Measurements from ENCODE around the gene IL17RD.
"Not testable (repeated sequence)": the region's sequence is repeated elsewhere in the genome, so short reads cannot be mapped to it uniquely, and the experiment has no call there.

The IL17RD gene

DNA sequence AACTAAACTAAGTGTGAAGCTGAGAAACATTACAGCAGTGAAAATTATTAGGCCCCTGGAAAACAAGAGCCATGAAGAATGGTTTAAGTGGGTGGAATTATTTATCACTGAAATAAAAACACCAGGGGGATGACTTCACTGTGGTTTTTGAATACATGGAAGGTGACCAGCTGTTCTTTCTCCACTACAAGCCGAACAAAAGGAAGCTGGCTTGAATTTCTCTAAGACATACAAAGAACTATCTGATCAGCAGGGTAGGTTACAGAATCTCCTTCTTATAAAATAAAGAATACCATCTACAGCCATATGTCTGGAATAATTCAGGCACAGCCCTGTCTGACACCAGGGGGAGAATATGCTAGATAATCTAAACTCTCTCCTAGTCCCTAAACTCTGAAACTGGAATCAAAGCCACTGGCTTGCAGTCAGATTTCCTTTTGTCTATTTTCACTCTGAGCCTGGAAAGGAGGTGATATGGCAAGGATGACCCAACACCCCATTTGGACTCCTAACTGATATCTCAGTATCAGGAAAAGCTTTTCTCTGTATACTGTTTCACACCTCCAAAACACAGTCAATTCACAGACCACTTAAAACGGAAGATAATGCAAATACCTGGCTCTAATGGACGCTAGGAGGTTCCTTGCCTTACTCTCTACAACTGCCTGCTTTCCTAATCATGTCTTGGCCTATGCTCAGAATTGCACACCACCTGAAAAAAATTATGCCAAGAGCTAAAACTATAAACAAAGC lies 73.5 kb downstream of the IL17RD start:
- no peak for DNase-seq

GRCh38 chr3:57089043-57089442 lies 76.1 kb downstream of the IL17RD start:
- no peak for DNase-seq

DNA sequence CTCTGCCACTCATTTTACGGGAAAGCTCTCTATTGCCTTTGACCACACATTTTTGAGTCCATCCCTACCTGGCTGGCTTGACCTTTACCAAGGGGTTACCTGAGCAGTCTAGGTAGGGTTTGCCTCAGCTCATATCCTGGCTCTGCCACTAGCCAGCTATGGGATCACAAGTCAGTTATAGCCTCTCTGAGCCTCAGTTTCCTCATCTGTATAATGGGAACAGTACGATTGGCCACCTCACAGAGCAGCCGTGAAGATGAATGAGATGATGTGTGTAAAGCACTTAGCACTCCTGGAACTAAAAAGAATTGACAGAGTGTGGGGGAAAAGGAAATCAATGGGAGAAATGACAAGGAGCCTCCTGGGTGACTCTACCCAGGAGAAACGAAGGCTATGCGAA lies 76.7 kb downstream of the IL17RD start:
- no peak for DNase-seq

GRCh38 chr3:57087361-57088092 lies 77.6 kb downstream of the IL17RD start:
- no peak for DNase-seq

DNA sequence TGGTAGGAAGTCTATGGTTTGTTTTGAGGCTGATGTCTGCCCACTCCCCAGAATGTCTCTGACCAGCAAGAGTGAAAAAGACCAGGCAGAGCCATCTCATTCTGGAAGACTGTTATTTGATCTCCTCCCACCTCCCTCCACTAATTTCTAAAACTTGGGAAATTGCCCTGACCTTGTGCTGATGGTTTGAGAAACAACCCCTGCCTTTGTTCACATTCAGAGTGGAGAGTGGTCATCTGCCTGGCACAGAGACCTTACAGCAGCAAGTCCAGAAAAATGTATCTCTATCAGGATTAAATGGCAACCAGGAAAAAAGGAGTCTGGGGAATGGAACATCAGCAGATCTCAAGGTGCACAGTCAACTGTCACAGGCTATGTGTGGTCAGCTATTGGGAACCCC lies 79.0 kb downstream of the IL17RD start:
- no peak for DNase-seq

- no peak for DNase-seq
Observed at GRCh38 chr3:57085211-57085610, 79.9 kb downstream of the IL17RD start.

DNA sequence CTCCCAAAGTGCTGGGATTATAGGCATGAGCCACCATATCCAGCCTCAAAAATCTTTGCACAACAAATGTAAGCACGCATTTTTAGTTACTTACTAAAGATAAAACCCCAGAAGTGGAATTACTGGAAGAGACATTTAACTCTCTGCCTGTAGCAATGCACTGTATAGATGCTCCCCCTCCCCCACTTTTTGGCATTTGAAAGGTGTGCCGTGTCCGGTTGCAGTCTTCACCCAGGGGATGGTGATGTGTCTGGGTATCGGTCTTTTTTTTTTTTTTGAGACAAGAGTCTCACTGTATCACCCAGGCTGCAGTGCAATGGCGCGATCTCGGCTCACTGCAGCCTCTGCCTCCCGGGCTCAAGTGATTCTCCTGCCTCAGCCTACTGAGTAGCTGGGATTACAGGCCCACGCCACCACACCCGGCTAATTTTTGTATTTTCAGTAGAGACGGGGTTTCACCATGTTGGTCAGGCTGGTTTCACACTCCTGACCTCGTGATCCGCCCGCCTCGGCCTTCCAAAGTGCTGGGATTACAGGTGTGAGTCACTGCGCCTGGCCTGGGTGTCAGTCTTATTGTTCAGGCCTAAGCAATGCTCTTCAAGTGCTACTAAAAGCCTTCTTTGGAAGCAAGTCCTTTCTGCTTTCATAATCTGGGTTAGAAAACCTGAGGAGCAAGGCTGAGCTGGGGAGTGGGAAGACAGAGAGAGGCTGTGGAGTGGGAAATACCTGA lies 81.7 kb downstream of the IL17RD start:
- DNase-seq = not testable (repeated sequence)

DNA sequence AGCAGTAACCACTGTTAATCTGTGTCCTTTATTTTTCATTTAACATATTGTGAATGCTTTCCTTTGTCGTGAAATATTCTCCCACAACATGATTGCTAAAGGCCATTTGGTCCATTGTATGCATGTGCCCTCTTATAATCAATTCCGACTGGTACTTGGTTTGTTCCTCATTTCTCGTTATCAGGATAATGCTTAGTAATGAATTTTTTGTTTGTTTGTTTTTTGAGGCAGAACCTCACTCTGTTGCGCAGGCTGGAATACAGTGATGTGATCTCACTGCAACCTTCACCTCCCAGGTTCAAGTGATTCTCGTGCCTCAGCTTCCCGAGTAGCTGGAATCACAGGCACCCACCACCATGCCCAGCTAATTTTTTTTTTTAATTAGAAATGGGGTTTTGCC lies 82.7 kb downstream of the IL17RD start:
- DNase-seq = no peak

DNA sequence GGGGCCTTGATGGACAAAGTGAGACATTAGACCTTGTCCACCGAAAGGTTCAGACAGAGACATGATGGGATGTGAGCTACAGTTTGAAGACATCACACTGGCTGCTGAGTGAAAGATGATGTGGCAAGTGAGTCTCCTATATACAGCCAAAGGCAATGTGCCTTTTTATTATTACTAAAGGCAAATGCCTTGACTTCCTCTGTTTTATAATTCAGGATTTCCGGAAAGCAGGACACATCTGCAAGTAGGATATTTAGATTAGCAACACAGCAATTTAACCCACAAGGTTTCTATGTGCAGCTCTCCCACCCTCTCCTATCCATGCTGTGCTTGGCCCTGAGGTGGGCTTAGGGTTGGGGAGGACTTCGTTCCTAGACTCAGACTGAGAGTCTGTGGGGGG lies 84.0 kb downstream of the IL17RD start:
- DNase-seq = no peak

GRCh38 chr3:57080171-57080570 lies 85.0 kb downstream of the IL17RD start:
- no peak for DNase-seq

- DNase-seq = no peak
Observed at GRCh38 chr3:57079474-57079831, 85.7 kb downstream of the IL17RD start.

DNA sequence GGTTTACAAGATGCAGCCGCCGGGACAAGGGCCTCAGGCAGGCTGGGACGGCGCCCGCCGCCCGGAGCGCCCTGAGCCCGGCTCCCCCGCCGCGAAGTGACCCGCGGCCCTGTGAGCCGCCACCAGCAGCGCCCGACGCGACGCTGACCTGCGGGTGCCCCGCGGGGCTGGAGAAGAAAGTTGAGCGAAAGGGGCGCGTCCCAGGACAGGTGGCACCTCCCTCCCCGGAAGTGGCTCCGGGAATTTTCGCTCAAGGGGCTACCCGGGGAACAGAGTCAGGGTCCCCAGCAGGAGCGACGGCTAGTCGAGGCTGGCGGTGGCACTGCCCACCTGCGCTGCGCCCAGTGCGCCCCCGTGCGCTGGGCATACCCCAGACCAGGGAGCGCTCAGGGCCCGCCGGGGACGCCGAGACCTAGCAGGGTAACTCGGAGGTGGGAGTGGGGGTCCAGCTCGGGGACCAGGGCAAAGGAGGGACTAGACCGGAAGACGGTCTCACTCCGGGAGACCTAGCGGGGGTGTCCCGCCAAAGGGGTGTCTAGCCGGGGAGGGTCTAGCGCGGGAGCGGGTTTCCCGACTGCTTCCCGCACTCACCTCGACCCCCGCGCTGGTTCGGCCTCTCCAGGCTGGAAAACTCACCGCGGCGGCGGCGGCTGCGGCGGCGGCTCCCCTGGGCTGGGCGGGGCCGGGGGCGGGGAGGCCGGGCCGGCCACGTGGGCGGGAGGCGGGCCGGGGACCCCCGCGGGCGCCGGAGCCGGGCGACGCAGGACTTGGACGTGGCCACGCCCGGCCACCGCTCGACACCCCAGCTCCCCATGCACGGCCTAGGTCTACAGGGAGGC lies 86.3 kb downstream of the IL17RD start:
- DNase-seq = peak; percentile 56

DNA sequence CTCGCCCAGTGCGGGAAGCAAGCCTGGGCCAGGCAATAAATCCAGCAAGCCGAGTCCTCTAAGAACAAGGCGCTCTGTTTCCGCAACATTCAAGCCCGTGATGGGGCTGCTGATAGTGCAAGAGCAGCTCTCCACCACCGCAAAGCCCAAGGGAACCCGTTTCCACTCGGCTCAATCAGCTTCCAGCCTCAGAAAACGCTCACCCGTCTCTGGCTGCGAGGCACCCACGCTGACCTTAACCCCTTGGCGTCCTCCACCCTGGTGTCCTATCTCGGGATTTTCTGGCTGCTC lies 86.9 kb downstream of the IL17RD start:
- peak; percentile 78 for DNase-seq

- DNase-seq = peak; percentile 47
Observed at GRCh38 chr3:57077630-57078343, 87.4 kb downstream of the IL17RD start.

DNA sequence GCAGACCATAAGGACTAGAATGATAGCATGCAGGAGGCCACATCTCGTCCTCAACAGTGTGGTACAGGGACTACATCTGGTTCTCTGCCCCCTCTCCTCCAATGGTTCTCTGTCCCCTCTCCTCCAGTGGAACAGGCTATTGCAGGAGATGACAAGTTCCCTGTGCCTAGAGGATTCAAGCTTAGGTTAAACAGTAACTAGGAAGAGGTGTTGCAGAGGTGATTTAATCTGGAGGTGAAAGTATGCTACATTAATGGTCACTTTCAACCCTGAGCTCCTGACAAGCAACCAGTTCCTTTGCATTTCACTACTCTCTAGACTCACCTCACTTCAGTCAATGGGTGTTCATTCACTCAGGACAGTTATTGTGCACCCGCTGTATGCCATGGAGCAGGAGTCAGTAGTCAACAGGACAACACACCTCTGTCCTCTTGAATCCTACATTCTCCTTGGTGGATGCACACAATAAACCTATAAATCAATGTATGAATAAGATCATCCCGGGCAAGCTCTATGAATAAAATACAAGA lies 88.7 kb downstream of the IL17RD start:
- no peak for DNase-seq

DNA sequence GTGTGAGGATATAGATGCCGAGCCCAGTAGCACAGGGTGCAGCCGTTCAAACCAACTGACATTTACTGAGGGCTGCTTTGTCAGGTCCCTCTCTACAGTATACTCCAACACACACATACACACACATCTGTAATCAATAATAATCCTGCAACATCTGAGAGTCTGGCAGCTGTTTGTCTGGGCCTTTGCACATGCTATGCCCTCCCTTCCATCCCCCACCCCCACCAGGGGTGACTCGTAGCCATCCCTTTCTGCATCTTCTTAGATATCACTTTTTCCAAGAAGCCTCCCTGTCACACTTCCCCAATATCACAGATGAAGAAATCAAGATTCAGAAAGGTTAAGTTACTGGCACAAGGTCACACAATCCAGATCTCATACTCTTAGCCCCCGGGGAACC lies 91.0 kb downstream of the IL17RD start:
- no peak for DNase-seq

- no peak for DNase-seq
Observed at GRCh38 chr3:57073628-57074027, 91.5 kb downstream of the IL17RD start.

- no peak for DNase-seq
Observed at GRCh38 chr3:57069503-57069902, 95.7 kb downstream of the IL17RD start.

DNA sequence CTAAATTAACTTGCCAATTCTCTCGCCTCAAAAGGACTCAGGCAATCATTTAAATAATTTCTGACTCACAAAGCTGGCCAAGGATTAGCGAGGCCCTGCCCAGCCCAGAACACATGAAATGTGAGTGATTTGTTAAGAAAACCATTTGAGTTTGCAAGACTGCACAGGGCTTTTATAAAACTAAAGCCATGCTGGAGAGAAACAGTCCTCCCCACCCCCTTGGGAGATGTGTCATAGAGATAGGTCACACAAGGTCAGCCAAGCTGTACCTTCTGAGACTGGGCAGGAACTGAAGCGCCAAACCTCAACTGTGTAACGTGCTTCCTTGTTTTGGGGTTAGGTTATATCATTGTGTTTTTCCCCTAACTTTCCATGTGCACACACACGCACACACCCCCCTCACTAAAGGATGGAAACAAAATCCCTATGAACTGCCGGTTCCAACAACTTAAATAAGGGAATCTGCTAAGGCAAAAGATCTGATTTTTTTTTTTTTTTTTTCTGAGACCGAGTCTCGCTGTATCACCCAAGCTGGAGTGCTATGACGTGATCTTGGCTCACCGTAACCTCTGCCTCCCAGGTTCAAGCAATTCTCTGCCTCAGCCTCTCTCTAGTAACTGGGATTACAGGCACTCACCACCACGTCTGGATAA lies 96.6 kb downstream of the IL17RD start:
- DNase-seq = peak; percentile 81

GRCh38 chr3:57066471-57066870 lies 98.7 kb downstream of the IL17RD start:
- no peak for DNase-seq

GRCh38 chr3:57065588-57065987 lies 99.6 kb downstream of the IL17RD start:
- no peak for DNase-seq

GRCh38 chr3:57064572-57064971 lies 100.6 kb downstream of the IL17RD start:
- no peak for DNase-seq

All from hematopoietic multipotent progenitor cell treated with erythropoietin and hydrocortisone succinate and interleukin-3 and kit ligand, for 4 days (in vitro differentiated cells).